Measurements from ENCODE around the gene PITPNB.
A peak's percentile ranks its signal among the peaks of the same experiment; 100 is the strongest.

Gene PITPNB

DNA sequence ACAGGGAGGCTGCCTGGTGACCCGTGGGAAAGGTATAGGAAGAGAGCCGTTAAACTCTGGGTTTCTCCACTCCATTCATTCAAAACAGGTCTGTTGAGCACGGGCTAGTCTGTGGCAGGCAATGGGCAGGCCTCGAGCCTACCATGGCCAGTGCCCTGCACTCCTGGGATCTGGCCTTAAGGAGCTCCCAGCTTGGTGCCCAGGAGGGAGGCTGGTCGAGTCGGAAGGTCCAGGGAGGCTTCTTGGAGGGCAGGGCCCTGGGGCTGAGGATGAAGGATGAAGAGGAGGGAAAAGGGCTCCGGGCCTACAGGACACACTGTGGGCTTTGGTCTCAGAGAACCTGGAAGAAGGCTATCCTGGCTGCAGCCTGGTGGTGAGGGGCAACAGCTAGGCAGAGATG is 75.6 kb downstream of the PITPNB start:
- peaks cover 8% of the 10 kb centered on the region; the same call in 1 of the 2 replicates for H3K4me1 ChIP-seq (ENCODE audit: control insufficient read depth, insufficient read depth, low read length)
- no peak overlapping the region for H3K4me3 ChIP-seq (ENCODE audit: low read depth, low read length)
- no peaks in the 10 kb centered on the region for H3K27me3 ChIP-seq (ENCODE audit: control insufficient read depth, insufficient read depth, low read length)
- H3K27ac ChIP-seq (ENCODE audit: low read depth, low read length), result no peak overlapping the region
- H3K36me3 ChIP-seq (ENCODE audit: control insufficient read depth, insufficient read depth, low read length), result peaks cover 8% of the 10 kb centered on the region; the same call in 1 of the 2 replicates
- H3K9me3 ChIP-seq (ENCODE audit: control insufficient read depth, insufficient read depth, low read length), result no peaks in the 10 kb centered on the region
- no peak overlapping the region for H3K9ac ChIP-seq (ENCODE audit: low read depth, low read length)

DNA sequence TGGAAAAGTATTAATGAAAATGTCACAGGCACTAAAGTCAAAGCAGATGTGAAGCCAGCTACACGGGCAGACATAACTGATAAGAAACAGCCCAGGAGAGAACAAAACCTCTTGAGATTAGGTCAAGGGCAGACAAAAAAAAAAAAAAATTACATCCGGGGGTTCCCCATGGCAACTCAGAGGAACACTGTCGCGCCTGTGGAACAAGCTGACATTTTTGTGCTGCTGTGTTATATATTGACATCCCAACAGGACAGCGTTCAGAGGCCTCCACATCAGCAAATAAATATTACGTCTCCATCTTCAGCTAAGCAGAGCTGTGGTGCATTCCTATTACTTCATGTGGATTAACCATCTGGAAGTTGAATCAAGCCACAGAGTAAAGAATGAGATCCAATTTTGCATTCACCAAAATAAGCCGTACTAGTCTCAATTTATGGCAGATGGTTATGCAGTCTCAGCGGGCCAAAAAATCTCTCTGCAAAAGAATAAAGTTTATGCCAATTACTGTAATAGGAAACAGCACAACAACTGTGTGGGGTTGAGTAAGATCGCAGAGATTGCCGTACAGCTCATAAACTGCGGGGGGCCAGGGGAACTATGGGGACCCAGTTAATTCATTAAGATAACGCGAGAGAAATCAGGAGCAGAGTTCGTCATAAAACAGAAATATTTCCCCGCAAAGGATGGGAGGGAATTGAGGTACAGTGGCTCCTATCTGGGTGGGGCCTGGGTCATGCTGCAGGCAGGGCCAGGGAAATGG is 76.2 kb downstream of the PITPNB start:
- Histone ChIP-seq H3K9me3 (ENCODE audit: control insufficient read depth, insufficient read depth, low read length) (no peaks in the 10 kb centered on the region), H3K27ac (ENCODE audit: low read depth, low read length) (no peak overlapping the region), H3K27me3 (ENCODE audit: control insufficient read depth, insufficient read depth, low read length) (no peaks in the 10 kb centered on the region), H3K9ac (ENCODE audit: low read depth, low read length) (no peak overlapping the region), H3K36me3 (ENCODE audit: control insufficient read depth, insufficient read depth, low read length) (peaks cover 2% of the 10 kb centered on the region; the same call in 1 of the 2 replicates), H3K4me1 (ENCODE audit: control insufficient read depth, insufficient read depth, low read length) (peaks cover 8% of the 10 kb centered on the region; the same call in 1 of the 2 replicates), H3K4me3 (ENCODE audit: low read depth, low read length) (no peak overlapping the region)

DNA sequence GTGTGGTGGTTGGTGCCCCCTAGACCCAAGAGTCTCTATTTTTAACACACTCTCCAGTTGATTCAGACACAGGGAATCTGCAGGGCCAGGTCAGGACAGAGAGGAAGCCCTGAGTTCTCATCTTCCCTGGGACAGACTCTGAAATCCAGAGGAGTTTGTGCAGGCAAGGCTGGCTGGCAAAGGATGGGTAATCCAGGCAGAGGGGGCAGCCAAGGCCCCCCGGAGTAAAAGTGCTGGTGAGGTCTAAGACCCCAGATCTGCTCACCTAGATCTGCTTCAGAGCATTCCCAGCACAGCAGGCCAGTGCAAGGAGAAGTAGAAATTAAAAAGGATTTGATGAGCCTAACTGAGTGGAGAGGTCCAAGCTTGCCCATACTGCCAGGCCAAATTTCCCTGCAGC is 76.9 kb downstream of the PITPNB start:
- Histone ChIP-seq H3K9me3 (ENCODE audit: control insufficient read depth, insufficient read depth, low read length) (no peaks in the 10 kb centered on the region), H3K27ac (ENCODE audit: low read depth, low read length) (no peak overlapping the region)

GRCh38 chr22:27840436-27840835 is 78.6 kb downstream of the PITPNB start:
- Histone ChIP-seq H3K4me1 (ENCODE audit: control insufficient read depth, insufficient read depth, low read length) (peaks cover 12% of the 10 kb centered on the region), H3K4me3 (ENCODE audit: low read depth, low read length) (no peak overlapping the region), H3K9ac (ENCODE audit: low read depth, low read length) (no peak overlapping the region), H3K27ac (ENCODE audit: low read depth, low read length) (no peak overlapping the region), H3K27me3 (ENCODE audit: control insufficient read depth, insufficient read depth, low read length) (no peaks in the 10 kb centered on the region), H3K36me3 (ENCODE audit: control insufficient read depth, insufficient read depth, low read length) (no peaks in the 10 kb centered on the region), H3K9me3 (ENCODE audit: control insufficient read depth, insufficient read depth, low read length) (no peaks in the 10 kb centered on the region)

More for the DNA sequence above, 76.9 kb downstream of the PITPNB start:
- Histone ChIP-seq H3K36me3 (ENCODE audit: control insufficient read depth, insufficient read depth, low read length) (no peaks in the 10 kb centered on the region), H3K4me3 (ENCODE audit: low read depth, low read length) (no peak overlapping the region), H3K27me3 (ENCODE audit: control insufficient read depth, insufficient read depth, low read length) (no peaks in the 10 kb centered on the region), H3K4me1 (ENCODE audit: control insufficient read depth, insufficient read depth, low read length) (peaks cover 8% of the 10 kb centered on the region; the same call in 1 of the 2 replicates), H3K9ac (ENCODE audit: low read depth, low read length) (no peak overlapping the region)

DNA sequence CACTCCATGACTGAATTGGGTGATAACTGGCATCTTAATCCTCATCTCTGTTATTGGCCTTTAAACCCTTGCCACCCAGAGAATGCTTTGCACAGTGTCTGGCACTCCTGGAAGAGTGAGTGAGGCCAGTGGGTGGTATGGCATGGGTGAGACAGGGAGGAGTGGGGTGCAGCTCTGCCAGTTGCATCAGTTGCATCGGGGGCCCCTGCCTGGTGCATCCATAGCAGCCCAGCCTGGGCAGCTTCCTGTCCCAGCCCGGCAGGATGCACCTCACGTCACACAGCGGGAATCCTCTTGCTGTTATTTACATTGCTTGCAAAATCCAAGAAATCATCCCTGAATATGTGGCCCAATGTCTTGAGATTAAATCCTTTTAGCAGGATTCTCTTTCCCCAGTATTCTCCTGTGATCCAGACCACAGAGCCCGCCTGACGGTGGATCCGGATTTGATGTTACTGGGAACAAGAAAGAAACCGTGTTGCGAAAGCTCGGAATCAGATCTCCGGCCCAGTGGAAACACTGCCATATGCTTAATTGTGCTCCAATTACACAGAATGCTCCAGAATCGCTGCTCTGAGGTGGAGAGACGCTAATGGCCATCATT is 79.9 kb downstream of the PITPNB start:
- H3K4me1 ChIP-seq (ENCODE audit: control insufficient read depth, insufficient read depth, low read length), result peaks cover 9% of the 10 kb centered on the region; the same call in 1 of the 2 replicates
- H3K9ac ChIP-seq (ENCODE audit: low read depth, low read length), result no peak overlapping the region
- H3K9me3 ChIP-seq (ENCODE audit: control insufficient read depth, insufficient read depth, low read length), result no peaks in the 10 kb centered on the region
- H3K27ac ChIP-seq (ENCODE audit: low read depth, low read length), result no peak overlapping the region
- H3K4me3 ChIP-seq (ENCODE audit: low read depth, low read length), result no peak overlapping the region
- H3K36me3 ChIP-seq (ENCODE audit: control insufficient read depth, insufficient read depth, low read length), result no peaks in the 10 kb centered on the region
- no peaks in the 10 kb centered on the region for H3K27me3 ChIP-seq (ENCODE audit: control insufficient read depth, insufficient read depth, low read length)

DNA sequence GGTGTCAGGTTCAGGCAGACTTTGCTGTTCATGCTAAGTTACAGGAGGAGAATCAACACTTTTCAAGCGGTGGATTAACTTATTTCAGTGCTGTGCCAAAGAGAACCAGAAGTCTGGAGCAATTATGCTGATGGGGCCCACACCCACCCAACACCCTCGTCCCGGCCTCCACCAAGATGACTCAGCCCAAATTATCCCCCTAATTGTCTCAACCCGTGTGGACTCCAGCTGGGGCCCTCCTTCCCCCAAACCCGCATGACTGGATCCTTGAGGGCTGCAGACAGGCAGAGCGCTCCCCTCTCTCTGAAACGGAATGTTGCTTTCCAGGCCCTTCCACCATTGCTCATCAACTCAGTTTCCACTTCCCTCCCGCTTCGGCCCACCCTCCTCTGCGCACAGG is 82.9 kb downstream of the PITPNB start:
- H3K9me3 ChIP-seq (ENCODE audit: control insufficient read depth, insufficient read depth, low read length), result no peaks in the 10 kb centered on the region
- H3K36me3 ChIP-seq (ENCODE audit: control insufficient read depth, insufficient read depth, low read length), result no peaks in the 10 kb centered on the region
- H3K4me3 ChIP-seq (ENCODE audit: low read depth, low read length), result no peak overlapping the region
- peak overlapping the region; percentile 40 for H3K27ac ChIP-seq (ENCODE audit: low read depth, low read length)
- H3K4me1 ChIP-seq (ENCODE audit: control insufficient read depth, insufficient read depth, low read length), result peaks cover 9% of the 10 kb centered on the region; the same call in 1 of the 2 replicates
- no peaks in the 10 kb centered on the region for H3K27me3 ChIP-seq (ENCODE audit: control insufficient read depth, insufficient read depth, low read length)
- no peak overlapping the region for H3K9ac ChIP-seq (ENCODE audit: low read depth, low read length)

DNA sequence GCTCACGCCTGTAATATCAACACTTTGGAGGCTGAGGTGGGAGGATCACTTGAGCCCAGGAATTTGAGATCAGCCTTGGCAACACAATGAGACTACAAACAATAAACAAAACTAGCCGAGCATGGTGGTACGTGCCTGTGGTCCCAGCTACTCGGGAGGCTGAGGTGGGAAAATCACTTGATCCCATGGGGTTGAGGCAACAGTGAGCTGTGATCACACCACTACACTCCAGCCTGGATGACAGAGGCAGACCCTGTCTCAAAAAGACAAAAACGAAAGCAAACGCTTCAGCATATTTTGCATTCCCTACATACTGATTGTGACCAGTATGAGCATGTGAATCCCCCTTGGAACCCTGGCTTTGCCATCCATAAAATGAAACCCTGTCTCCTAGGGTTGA is 83.6 kb downstream of the PITPNB start:
- Histone ChIP-seq H3K9ac (ENCODE audit: low read depth, low read length) (no peak overlapping the region), H3K4me3 (ENCODE audit: low read depth, low read length) (no peak overlapping the region), H3K9me3 (ENCODE audit: control insufficient read depth, insufficient read depth, low read length) (no peaks in the 10 kb centered on the region), H3K4me1 (ENCODE audit: control insufficient read depth, insufficient read depth, low read length) (peaks cover 9% of the 10 kb centered on the region; the same call in 1 of the 2 replicates), H3K27ac (ENCODE audit: low read depth, low read length) (no peak overlapping the region), H3K27me3 (ENCODE audit: control insufficient read depth, insufficient read depth, low read length) (no peaks in the 10 kb centered on the region), H3K36me3 (ENCODE audit: control insufficient read depth, insufficient read depth, low read length) (no peaks in the 10 kb centered on the region)

- Histone ChIP-seq H3K9ac (ENCODE audit: low read depth, low read length) (no peak overlapping the region), H3K27me3 (ENCODE audit: control insufficient read depth, insufficient read depth, low read length) (no peaks in the 10 kb centered on the region), H3K4me3 (ENCODE audit: low read depth, low read length) (no peak overlapping the region), H3K9me3 (ENCODE audit: control insufficient read depth, insufficient read depth, low read length) (no peaks in the 10 kb centered on the region), H3K4me1 (ENCODE audit: control insufficient read depth, insufficient read depth, low read length) (peaks cover 9% of the 10 kb centered on the region; the same call in 1 of the 2 replicates), H3K27ac (ENCODE audit: low read depth, low read length) (no peak overlapping the region), H3K36me3 (ENCODE audit: control insufficient read depth, insufficient read depth, low read length) (no peaks in the 10 kb centered on the region)
Observed at GRCh38 chr22:27834364-27835185, 84.5 kb downstream of the PITPNB start.

DNA sequence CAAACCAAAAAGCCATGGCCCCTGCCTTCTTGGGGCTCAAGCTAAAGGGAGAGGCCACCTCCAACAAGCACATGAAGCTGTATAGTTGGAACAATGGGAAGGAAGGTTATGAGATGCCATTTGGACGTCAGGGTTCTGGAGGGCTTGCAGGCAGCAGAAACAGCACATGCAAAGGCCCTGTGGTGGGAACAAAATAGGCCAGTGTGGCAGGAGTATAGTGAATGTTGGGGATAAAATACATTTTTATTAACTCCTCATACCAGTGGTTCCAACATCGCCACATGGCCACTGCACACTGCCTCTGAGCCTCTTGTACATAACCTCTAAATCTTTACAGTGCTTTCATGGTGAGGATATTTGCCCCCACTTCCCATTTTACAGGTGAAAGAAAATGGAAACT is 85.3 kb downstream of the PITPNB start:
- Histone ChIP-seq H3K9me3 (ENCODE audit: control insufficient read depth, insufficient read depth, low read length) (no peaks in the 10 kb centered on the region), H3K9ac (ENCODE audit: low read depth, low read length) (no peak overlapping the region), H3K27ac (ENCODE audit: low read depth, low read length) (no peak overlapping the region), H3K27me3 (ENCODE audit: control insufficient read depth, insufficient read depth, low read length) (no peaks in the 10 kb centered on the region), H3K36me3 (ENCODE audit: control insufficient read depth, insufficient read depth, low read length) (no peaks in the 10 kb centered on the region), H3K4me1 (ENCODE audit: control insufficient read depth, insufficient read depth, low read length) (peaks cover 9% of the 10 kb centered on the region; the same call in 1 of the 2 replicates), H3K4me3 (ENCODE audit: low read depth, low read length) (no peak overlapping the region)

DNA sequence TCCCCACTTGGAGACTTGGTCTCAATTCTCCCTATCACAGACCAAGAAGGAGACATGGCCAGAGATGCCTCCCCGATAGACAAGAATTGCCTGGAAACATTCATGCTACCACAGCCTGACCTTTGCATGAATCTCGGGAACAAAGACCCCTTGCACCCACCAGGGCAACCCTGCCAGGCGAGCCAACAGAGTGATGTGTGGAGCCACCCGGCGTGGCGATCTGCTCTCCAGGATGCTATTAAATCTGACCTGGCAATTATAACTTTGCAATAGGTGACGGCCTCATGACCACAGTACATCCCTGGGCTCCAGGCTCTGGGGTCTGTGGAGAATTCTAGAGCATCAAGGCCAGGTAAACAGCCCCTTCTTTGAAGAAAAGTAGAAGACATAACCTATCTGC is 86.5 kb downstream of the PITPNB start:
- H3K4me1 ChIP-seq (ENCODE audit: control insufficient read depth, insufficient read depth, low read length), result peaks cover 9% of the 10 kb centered on the region; the same call in 1 of the 2 replicates
- no peaks in the 10 kb centered on the region for H3K27me3 ChIP-seq (ENCODE audit: control insufficient read depth, insufficient read depth, low read length)
- H3K27ac ChIP-seq (ENCODE audit: low read depth, low read length), result no peak overlapping the region
- H3K9me3 ChIP-seq (ENCODE audit: control insufficient read depth, insufficient read depth, low read length), result no peaks in the 10 kb centered on the region
- H3K36me3 ChIP-seq (ENCODE audit: control insufficient read depth, insufficient read depth, low read length), result no peaks in the 10 kb centered on the region
- no peak overlapping the region for H3K4me3 ChIP-seq (ENCODE audit: low read depth, low read length)
- no peak overlapping the region for H3K9ac ChIP-seq (ENCODE audit: low read depth, low read length)
